ENCODE data around the gene CCDC201.

DNA sequence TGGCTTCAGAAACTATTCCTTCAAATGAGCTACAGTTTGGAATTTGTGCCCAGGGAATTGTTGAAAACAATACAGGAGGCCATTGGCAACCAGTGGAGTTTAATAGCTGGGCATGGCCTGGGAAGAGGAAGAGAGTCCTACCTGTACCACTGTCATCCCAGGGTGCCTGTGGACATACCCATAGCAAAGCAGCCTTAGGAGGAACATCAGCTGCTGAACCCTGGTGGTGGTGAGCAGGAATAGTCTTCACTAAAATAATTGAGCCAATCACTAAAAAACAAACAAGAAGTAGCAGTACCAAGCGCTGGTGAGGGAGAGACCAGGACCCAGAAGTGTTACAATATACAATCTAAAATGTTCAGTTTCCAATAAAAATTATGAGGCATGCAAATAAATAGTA lies 29.9 kb upstream of the CCDC201 start:
- no peak for TF ChIP-seq SIN3A (IDR thresholded peaks at IDR 0.05; ENCODE audit: borderline replicate concordance, insufficient read depth, low read length)
- no peak for TF ChIP-seq TAF1 (IDR thresholded peaks at IDR 0.05; ENCODE audit: borderline replicate concordance, insufficient read depth, low read length)
- TF ChIP-seq, protein P1, sequence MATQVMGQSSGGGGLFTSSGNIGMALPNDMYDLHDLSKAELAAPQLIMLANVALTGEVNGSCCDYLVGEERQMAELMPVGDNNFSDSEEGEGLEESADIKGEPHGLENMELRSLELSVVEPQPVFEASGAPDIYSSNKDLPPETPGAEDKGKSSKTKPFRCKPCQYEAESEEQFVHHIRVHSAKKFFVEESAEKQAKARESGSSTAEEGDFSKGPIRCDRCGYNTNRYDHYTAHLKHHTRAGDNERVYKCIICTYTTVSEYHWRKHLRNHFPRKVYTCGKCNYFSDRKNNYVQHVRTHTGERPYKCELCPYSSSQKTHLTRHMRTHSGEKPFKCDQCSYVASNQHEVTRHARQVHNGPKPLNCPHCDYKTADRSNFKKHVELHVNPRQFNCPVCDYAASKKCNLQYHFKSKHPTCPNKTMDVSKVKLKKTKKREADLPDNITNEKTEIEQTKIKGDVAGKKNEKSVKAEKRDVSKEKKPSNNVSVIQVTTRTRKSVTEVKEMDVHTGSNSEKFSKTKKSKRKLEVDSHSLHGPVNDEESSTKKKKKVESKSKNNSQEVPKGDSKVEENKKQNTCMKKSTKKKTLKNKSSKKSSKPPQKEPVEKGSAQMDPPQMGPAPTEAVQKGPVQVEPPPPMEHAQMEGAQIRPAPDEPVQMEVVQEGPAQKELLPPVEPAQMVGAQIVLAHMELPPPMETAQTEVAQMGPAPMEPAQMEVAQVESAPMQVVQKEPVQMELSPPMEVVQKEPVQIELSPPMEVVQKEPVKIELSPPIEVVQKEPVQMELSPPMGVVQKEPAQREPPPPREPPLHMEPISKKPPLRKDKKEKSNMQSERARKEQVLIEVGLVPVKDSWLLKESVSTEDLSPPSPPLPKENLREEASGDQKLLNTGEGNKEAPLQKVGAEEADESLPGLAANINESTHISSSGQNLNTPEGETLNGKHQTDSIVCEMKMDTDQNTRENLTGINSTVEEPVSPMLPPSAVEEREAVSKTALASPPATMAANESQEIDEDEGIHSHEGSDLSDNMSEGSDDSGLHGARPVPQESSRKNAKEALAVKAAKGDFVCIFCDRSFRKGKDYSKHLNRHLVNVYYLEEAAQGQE (IDR thresholded peaks at IDR 0.05; ENCODE audit: insufficient read depth in 1 of 2, low read depth in 2 of 2, low read length in 2 of 2), result no peak
- no peak for TF ChIP-seq FOXP2 (optimal IDR thresholded peaks at IDR 0.05; ENCODE audit: borderline replicate concordance, extremely low read depth, extremely low read length, insufficient read depth)

Measured in PFSK-1 (cell line).